ENCODE results near the gene RTN3. TPM values are rescaled to one million over a fixed set of nuclear protein-coding genes. Genes with fewer than 3 reads are reported as not detected.

Gene RTN3
- total RNA-seq, 1 experiment from 2014 or later: 145 TPM

- intact Hi-C loops (cut with micrococcal nuclease; ENCODE audit: unreplicated experiment) (no loop called here), in situ Hi-C loops (cut with HindIII; ENCODE audit: low pct_unique_long_range_greater_than_20kb, low sequenced_read_pairs) (no loop called here)
- BruUV-seq (replicated peaks): no TSS peak
- no peak for DNase-seq (ENCODE audit: low read depth, low spot score)
- H3K36me3 ChIP-seq (ENCODE audit: control insufficient read depth, insufficient read depth, low read length): no peaks in the 10 kb centered on the region
- CTCF ChIA-PET: no interaction called here
- H3K4me1 ChIP-seq (ENCODE audit: control insufficient read depth, insufficient read depth, low read length): no peaks in the 10 kb centered on the region
- no peaks in the 10 kb centered on the region for H3K9me3 ChIP-seq (ENCODE audit: control insufficient read depth, insufficient read depth, low read depth, low read length)
- no peaks in the 10 kb centered on the region for H3K27me3 ChIP-seq (ENCODE audit: control insufficient read depth, insufficient read depth, low read length)
- H3K4me3 ChIP-seq (ENCODE audit: low read depth in 2 of 2, low read length in 2 of 2): no peak overlapping the region
- no peak for ATAC-seq
- TF ChIP-seq, protein P1, sequence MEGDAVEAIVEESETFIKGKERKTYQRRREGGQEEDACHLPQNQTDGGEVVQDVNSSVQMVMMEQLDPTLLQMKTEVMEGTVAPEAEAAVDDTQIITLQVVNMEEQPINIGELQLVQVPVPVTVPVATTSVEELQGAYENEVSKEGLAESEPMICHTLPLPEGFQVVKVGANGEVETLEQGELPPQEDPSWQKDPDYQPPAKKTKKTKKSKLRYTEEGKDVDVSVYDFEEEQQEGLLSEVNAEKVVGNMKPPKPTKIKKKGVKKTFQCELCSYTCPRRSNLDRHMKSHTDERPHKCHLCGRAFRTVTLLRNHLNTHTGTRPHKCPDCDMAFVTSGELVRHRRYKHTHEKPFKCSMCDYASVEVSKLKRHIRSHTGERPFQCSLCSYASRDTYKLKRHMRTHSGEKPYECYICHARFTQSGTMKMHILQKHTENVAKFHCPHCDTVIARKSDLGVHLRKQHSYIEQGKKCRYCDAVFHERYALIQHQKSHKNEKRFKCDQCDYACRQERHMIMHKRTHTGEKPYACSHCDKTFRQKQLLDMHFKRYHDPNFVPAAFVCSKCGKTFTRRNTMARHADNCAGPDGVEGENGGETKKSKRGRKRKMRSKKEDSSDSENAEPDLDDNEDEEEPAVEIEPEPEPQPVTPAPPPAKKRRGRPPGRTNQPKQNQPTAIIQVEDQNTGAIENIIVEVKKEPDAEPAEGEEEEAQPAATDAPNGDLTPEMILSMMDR (IDR thresholded peaks at IDR 0.05): no peak
- TF ChIP-seq SIN3A (IDR thresholded peaks at IDR 0.05; ENCODE audit: borderline replicate concordance, insufficient read depth, low read depth, low read length) (no peak), REST (IDR thresholded peaks at IDR 0.05; ENCODE audit: insufficient read depth in 1 of 2, low read depth in 2 of 2, low read length in 1 of 2) (no peak), POLR2AphosphoS5 (IDR thresholded peaks at IDR 0.05; ENCODE audit: low read depth, low read length) (no peak), TCF7L2 (IDR thresholded peaks at IDR 0.05; ENCODE audit: low read depth, low read length) (no peak)
- H3K27ac ChIP-seq (ENCODE audit: low read length): no peak overlapping the region
- POLR2A ChIA-PET: no interaction called here
Measured at GRCh38 chr11:63719001-63719400, 37.7 kb downstream of the RTN3 start.

- ATAC-seq (no peak), DNase-seq (ENCODE audit: low read depth, low spot score) (no peak)
- BruUV-seq (replicated peaks): no TSS peak
- TF ChIP-seq, protein P1 (IDR thresholded peaks at IDR 0.05): no peak
- TF ChIP-seq SIN3A (IDR thresholded peaks at IDR 0.05; ENCODE audit: borderline replicate concordance, insufficient read depth, low read depth, low read length): no peak
- no peak for TF ChIP-seq POLR2AphosphoS5 (IDR thresholded peaks at IDR 0.05; ENCODE audit: low read depth, low read length)
- no peak for TF ChIP-seq REST (IDR thresholded peaks at IDR 0.05; ENCODE audit: insufficient read depth in 1 of 2, low read depth in 2 of 2, low read length in 1 of 2)
- ChIA-PET POLR2A (no interaction called here), CTCF (no interaction called here)
- H3K9me3 ChIP-seq (ENCODE audit: control insufficient read depth, insufficient read depth, low read depth, low read length): no peaks in the 10 kb centered on the region
- no peak overlapping the region for H3K4me3 ChIP-seq (ENCODE audit: low read depth in 2 of 2, low read length in 2 of 2)
- no peak overlapping the region for H3K27ac ChIP-seq (ENCODE audit: low read length)
- intact Hi-C loops (cut with micrococcal nuclease; ENCODE audit: unreplicated experiment) (no loop called here), in situ Hi-C loops (cut with HindIII; ENCODE audit: low pct_unique_long_range_greater_than_20kb, low sequenced_read_pairs) (no loop called here)
- H3K36me3 ChIP-seq (ENCODE audit: control insufficient read depth, insufficient read depth, low read length): no peaks in the 10 kb centered on the region
- H3K27me3 ChIP-seq (ENCODE audit: control insufficient read depth, insufficient read depth, low read length): no peaks in the 10 kb centered on the region
- H3K4me1 ChIP-seq (ENCODE audit: control insufficient read depth, insufficient read depth, low read length): no peaks in the 10 kb centered on the region
Measured at GRCh38 chr11:63719987-63720386, 38.7 kb downstream of the RTN3 start.

Data from Panc1 (cell line).